Activated CD4-positive, alpha-beta memory T cell treated with anti-CD3 and anti-CD28 coated beads, Interleukin-2, amount 10 ng/mL, durations not matched to agents 7 days and 5 days (primary cell): ENCODE data around the gene ARHGAP40. TPM values are rescaled to one million over a fixed set of nuclear protein-coding genes. Genes with fewer than 3 reads are reported as not detected.

Source experiments
- CTCF ChIA-PET: fragments of 350-600 bp; sonication (Branson Sonifier 250); formaldehyde crosslinking; loops from one replicate; lab custom pipeline; 2021; ENCODE audit warnings: antibody characterized with exemption, inconsistent platforms; lab: Charles Lee
- POLR2A ChIA-PET: fragments of 350-600 bp; sonication (Branson Sonifier 250); formaldehyde crosslinking; loops from one replicate; lab custom pipeline; 2021; ENCODE audit warnings: antibody characterized with exemption; lab: Charles Lee
- DNase-seq: peaks from one replicate; pipeline ENCODE4 v3.0.0-alpha.2; 2020
- H3K27ac Mint-ChIP-seq: one replicate; pipeline ENCODE4 v1.8.0; 2021; ENCODE audit warnings: mild to moderate bottlenecking, mixed read lengths
- H3K27me3 Mint-ChIP-seq: one replicate; pipeline ENCODE4 v1.8.0; 2021; ENCODE audit warnings: mixed read lengths
- H3K36me3 Mint-ChIP-seq: one replicate; pipeline ENCODE4 v1.8.0; 2021; ENCODE audit warnings: low read depth, mixed read lengths
- H3K4me1 Mint-ChIP-seq: one replicate; pipeline ENCODE4 v1.8.0; 2021; ENCODE audit warnings: mixed read lengths
- H3K4me3 Mint-ChIP-seq: one replicate; pipeline ENCODE4 v1.8.0; 2021; ENCODE audit warnings: mild to moderate bottlenecking, mixed read lengths
- H3K9me3 Mint-ChIP-seq: one replicate; pipeline ENCODE4 v1.8.0; 2021; ENCODE audit warnings: mixed read lengths
- total RNA-seq, 2 experiments: library from RNA; stranded (reverse); gene quantifications; one replicate each; pipeline ENCODE4 v1.2.3, GENCODE V29; 2021

ARHGAP40 gene
- total RNA-seq, 2 experiments from 2014 or later: not detected

GRCh38 chr20:38579219-38579910, 22.2 kb upstream of the ARHGAP40 start:
- Mint-ChIP-seq H3K4me1 (no peaks in the 10 kb centered on the region), H3K4me3 (no peak overlapping the region), H3K27me3 (no peaks in the 10 kb centered on the region), H3K9me3 (no peaks in the 10 kb centered on the region), H3K27ac (no peak overlapping the region), H3K36me3 (peaks cover 5% of the 10 kb centered on the region)
- CTCF ChIA-PET: no interaction called here
- no peak for DNase-seq
- POLR2A ChIA-PET: interaction anchor here (1.4 kb wide), 1 partner anchor 9 kb away, joined by 3 read pairs; no protein-coding TSS in a partner anchor

GRCh38 chr20:38579921-38580320, 21.7 kb upstream of the ARHGAP40 start:
- POLR2A ChIA-PET: interaction anchor here (1.4 kb wide), 1 partner anchor 9 kb away, joined by 3 read pairs; no protein-coding TSS in a partner anchor
- no peaks in the 10 kb centered on the region for H3K9me3 Mint-ChIP-seq
- H3K27ac Mint-ChIP-seq: no peak overlapping the region
- no peaks in the 10 kb centered on the region for H3K36me3 Mint-ChIP-seq
- H3K4me3 Mint-ChIP-seq: no peak overlapping the region
- CTCF ChIA-PET: no interaction called here
- DNase-seq: no peak
- peaks cover 1% of the 10 kb centered on the region for H3K27me3 Mint-ChIP-seq
- H3K4me1 Mint-ChIP-seq: no peaks in the 10 kb centered on the region

GRCh38 chr20:38581013-38581412, 20.6 kb upstream of the ARHGAP40 start, which contains the start of gene ADIG:
Gene ADIG (plus strand): TSS chr20:38581197. CDS start chr20:38581251, 54 bp downstream.
- Mint-ChIP-seq H3K4me1 (no peaks in the 10 kb centered on the region), H3K36me3 (no peaks in the 10 kb centered on the region), H3K9me3 (no peaks in the 10 kb centered on the region), H3K27me3 (peaks cover 1% of the 10 kb centered on the region), H3K4me3 (no peak within 1 kb of the TSS), H3K27ac (no peak within 1 kb of the TSS)
- CTCF ChIA-PET: no interaction called here
- POLR2A ChIA-PET: interaction anchor here (1.4 kb wide), 1 partner anchor 18 kb away, joined by 3 read pairs; no protein-coding TSS in a partner anchor
- no peak for DNase-seq

- H3K27me3 Mint-ChIP-seq: peaks cover 3% of the 10 kb centered on the region
- CTCF ChIA-PET: no interaction called here
- no peak for DNase-seq
- no peaks in the 10 kb centered on the region for H3K9me3 Mint-ChIP-seq
- H3K4me1 Mint-ChIP-seq: no peaks in the 10 kb centered on the region
- H3K4me3 Mint-ChIP-seq: no peak overlapping the region
- POLR2A ChIA-PET: interaction anchor here (1.4 kb wide), 1 partner anchor 18 kb away, joined by 3 read pairs; no protein-coding TSS in a partner anchor
- no peak overlapping the region for H3K27ac Mint-ChIP-seq
- no peaks in the 10 kb centered on the region for H3K36me3 Mint-ChIP-seq
These were observed 19.7 kb upstream of the ARHGAP40 start for GRCh38 chr20:38581830-38582358.

GRCh38 chr20:38583306-38583705, 18.3 kb upstream of the ARHGAP40 start:
- DNase-seq: no peak
- Mint-ChIP-seq H3K27me3 (peaks cover 5% of the 10 kb centered on the region), H3K27ac (no peak overlapping the region), H3K4me1 (no peaks in the 10 kb centered on the region), H3K9me3 (no peaks in the 10 kb centered on the region), H3K4me3 (no peak overlapping the region), H3K36me3 (no peaks in the 10 kb centered on the region)
- ChIA-PET POLR2A (no interaction called here), CTCF (no interaction called here)

- Mint-ChIP-seq H3K4me1 (no peaks in the 10 kb centered on the region), H3K4me3 (no peak overlapping the region), H3K9me3 (no peaks in the 10 kb centered on the region), H3K27me3 (peaks cover 5% of the 10 kb centered on the region), H3K27ac (no peak overlapping the region), H3K36me3 (no peaks in the 10 kb centered on the region)
- ChIA-PET CTCF (no interaction called here), POLR2A (no interaction called here)
- no peak for DNase-seq
These were observed 17.4 kb upstream of the ARHGAP40 start for GRCh38 chr20:38584099-38584763.

GRCh38 chr20:38585404-38586180, 16.0 kb upstream of the ARHGAP40 start:
- no peaks in the 10 kb centered on the region for H3K4me1 Mint-ChIP-seq
- no peak overlapping the region for H3K4me3 Mint-ChIP-seq
- H3K36me3 Mint-ChIP-seq: no peaks in the 10 kb centered on the region
- peaks cover 5% of the 10 kb centered on the region for H3K27me3 Mint-ChIP-seq
- no peaks in the 10 kb centered on the region for H3K9me3 Mint-ChIP-seq
- no peak overlapping the region for H3K27ac Mint-ChIP-seq
- CTCF ChIA-PET: no interaction called here
- POLR2A ChIA-PET: no interaction called here
- DNase-seq: no peak

GRCh38 chr20:38586181-38586525, 15.5 kb upstream of the ARHGAP40 start:
- Mint-ChIP-seq H3K27me3 (peaks cover 5% of the 10 kb centered on the region), H3K36me3 (no peaks in the 10 kb centered on the region), H3K27ac (no peak overlapping the region), H3K9me3 (no peaks in the 10 kb centered on the region), H3K4me3 (no peak overlapping the region), H3K4me1 (no peaks in the 10 kb centered on the region)
- POLR2A ChIA-PET: no interaction called here
- no peak for DNase-seq
- CTCF ChIA-PET: no interaction called here

- Mint-ChIP-seq H3K36me3 (no peaks in the 10 kb centered on the region), H3K4me3 (no peak overlapping the region), H3K9me3 (no peaks in the 10 kb centered on the region), H3K4me1 (no peaks in the 10 kb centered on the region), H3K27ac (no peak overlapping the region), H3K27me3 (peaks cover 5% of the 10 kb centered on the region)
- no peak for DNase-seq
- ChIA-PET CTCF (no interaction called here), POLR2A (no interaction called here)
These were observed 13.3 kb upstream of the ARHGAP40 start for GRCh38 chr20:38588303-38588702.

GRCh38 chr20:38589351-38589750, 12.3 kb upstream of the ARHGAP40 start:
- Mint-ChIP-seq H3K4me3 (no peak overlapping the region), H3K36me3 (no peaks in the 10 kb centered on the region), H3K27ac (no peak overlapping the region), H3K27me3 (peaks cover 5% of the 10 kb centered on the region), H3K4me1 (no peaks in the 10 kb centered on the region), H3K9me3 (no peaks in the 10 kb centered on the region)
- no peak for DNase-seq
- CTCF ChIA-PET: no interaction called here
- POLR2A ChIA-PET: no interaction called here

- Mint-ChIP-seq H3K36me3 (no peaks in the 10 kb centered on the region), H3K27ac (no peak overlapping the region), H3K4me3 (no peak overlapping the region), H3K27me3 (peaks cover 4% of the 10 kb centered on the region), H3K9me3 (no peaks in the 10 kb centered on the region), H3K4me1 (no peaks in the 10 kb centered on the region)
- no peak for DNase-seq
- POLR2A ChIA-PET: no interaction called here
- CTCF ChIA-PET: no interaction called here
These were observed 11.5 kb upstream of the ARHGAP40 start for GRCh38 chr20:38589967-38590675.

GRCh38 chr20:38590676-38591473, 10.7 kb upstream of the ARHGAP40 start:
- Mint-ChIP-seq H3K27me3 (peaks cover 4% of the 10 kb centered on the region), H3K9me3 (no peaks in the 10 kb centered on the region), H3K36me3 (no peaks in the 10 kb centered on the region), H3K4me1 (no peaks in the 10 kb centered on the region), H3K27ac (no peak overlapping the region), H3K4me3 (no peak overlapping the region)
- ChIA-PET POLR2A (no interaction called here), CTCF (no interaction called here)
- no peak for DNase-seq
